HG03378 (cell line): Measurements from ENCODE around the gene CAMK1D.

ENCODE experiments used
- ATAC-seq: cut with Tn5 transposase; IDR thresholded peaks from one replicate; pipeline ENCODE4 v1.9.1; 2021; ENCODE audit warnings: mild to moderate bottlenecking, moderate library complexity; ENCODE audit not compliant: unreplicated experiment

The CAMK1D gene

DNA sequence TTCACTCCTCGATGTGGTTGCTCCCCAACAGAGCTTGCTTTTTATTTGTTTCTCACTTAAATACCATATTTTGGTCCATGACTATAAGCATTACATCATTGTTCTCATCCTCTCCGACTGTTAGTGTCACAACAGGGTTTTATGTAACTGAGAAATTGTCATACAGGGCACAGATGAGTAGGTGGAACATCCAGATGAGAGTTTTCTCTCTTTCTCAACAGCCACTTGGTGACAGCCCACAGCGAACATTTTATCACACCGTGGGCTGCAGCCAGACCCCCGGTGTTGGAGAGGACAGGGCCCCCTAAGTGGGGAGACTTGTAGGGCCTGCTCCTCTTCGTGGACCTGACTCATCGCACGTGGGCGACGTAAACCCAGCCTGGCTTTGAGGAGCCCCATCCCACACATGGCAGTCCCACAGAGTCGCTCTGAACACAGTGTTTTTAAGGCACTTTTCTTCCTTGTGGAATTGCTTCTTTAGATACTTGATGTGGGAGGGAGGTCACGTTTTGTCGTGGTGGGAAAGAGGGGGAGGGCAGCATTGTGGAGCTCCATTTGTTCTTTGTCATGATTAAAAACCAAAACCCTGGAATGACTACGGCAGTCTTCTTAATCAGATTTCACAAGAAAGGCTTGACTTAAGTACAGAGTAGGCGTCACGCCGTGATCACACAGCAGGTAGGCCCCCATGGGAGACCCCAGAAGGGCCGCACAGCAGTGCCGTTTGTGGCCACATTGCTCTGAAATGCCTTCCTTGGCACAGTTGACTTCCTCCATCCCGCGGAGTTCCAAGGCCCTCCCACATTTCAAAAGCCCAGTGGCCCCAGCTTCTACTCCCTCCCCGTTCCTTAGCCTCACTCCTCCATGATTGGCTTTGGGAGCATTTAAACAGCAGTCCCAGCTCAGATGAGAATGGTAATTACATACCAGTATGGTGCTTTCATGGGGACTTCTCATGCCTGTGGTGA is 431.6 kb downstream of the CAMK1D start:
- ATAC-seq, result no peak

DNA sequence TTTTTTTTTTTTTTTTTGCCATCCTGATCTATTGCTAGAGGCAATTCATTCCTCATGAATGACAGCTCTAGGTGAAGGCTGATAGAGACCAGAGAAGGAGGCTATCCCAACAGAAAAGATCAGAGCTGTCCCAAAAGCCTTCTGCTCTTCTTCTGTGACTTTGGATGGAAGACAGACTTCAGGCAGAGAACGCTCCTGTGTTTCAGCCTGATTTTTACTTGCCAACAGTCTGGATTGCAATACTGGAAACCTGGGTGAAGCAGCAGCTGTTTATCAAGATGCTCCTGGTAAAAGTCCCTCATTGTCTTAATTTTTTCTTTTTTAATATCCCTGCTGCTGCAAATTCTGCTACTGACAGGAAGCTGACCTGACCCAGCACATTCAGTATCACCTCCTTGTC is 432.6 kb downstream of the CAMK1D start:
- no peak for ATAC-seq

DNA sequence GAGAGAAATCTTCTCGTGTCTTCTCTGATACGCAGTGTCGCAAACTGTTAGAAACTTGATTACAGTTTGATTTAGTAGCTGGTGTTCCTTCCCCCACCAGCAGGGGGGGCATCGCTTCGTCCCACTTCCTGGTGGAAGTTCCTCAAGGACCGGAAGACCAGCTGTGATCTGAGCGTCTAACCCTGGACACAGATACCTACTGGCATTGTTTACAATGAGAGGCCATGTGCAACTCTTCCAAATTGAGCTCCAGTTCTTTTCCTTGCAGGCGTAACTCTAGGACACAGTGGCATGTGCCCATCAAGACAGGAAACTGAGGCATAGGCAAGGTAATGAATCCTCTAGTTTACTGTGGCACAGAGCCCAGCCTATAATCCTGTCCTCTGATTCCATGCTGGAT is 433.2 kb downstream of the CAMK1D start:
- no peak for ATAC-seq

DNA sequence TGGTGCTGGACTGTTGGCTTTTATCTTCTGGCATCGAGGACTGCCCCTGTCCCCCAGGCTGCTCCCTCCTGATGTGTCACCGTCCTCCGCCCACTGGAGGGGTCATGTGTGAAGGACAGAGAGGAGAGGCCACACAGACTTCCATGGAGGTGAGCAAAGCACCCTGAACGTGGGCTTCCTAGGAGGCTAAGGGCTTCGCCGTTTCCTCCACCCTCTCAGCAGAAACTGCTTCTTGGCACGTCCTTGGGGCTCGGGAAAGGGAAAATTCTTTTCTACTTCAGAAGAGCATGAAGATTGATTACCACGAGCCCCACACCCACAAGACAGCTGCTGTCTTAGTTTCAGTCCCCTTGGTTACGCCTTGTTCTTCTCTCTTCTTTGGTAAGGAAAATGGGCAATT is 433.9 kb downstream of the CAMK1D start:
- ATAC-seq, result no peak

DNA sequence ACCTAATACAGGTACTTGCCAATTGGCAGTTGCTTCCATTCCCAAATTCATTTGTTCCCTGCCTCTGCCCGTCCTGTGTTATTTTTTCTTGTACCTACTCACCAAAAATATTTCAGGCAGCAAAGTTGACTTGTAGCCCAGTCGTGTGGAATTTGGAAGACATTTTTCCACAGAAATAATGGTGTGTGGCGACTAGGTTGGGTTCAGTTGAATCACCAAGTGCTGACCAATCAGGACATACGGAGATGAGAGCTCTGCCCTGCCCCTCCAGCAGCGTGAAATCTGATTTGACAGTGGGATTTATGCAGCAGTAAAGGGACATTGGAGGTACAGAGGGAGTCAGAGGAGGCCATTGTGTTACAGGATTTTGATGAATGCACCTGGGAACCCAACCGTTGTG is 435.3 kb downstream of the CAMK1D start:
- ATAC-seq, result no peak

DNA sequence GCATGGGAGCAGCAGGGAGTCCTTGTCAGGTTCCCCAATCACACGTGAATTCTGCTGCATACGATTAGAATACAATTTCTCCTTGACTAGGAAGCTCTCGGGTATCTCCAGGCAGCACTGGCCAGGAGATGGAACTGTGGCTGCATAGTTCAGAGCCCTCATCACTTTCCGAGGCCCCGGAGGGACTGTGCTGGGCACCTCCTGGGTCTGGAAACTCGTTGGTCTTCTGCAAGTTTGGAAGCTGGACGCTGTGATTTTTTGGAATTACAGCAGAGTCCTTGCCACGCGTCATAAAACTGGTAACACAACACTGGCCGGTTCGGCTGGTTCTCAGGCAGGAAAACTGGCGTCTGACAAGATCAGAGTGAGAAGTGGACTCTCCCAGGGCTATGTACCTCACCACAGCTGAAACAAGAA is 436.1 kb downstream of the CAMK1D start:
- no peak for ATAC-seq

DNA sequence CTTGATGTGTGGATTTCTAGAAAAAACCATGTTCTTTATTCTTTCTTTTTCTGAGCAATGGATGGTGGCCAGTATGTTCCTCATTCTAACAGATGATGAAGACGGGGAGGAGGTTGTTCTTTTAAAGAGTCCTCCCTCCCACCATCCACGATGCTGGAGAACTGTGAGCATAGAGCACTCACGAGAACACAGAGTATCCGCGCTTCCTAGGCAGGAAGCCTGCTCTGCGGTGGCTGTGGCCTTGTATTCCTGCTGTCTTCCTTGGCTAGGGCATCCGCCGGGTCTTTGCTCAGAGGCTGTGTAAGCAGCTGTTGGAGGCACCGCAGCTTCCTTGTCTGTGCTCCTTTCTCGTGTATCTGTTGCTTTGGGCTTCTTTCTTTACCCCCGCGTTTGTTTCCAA is 437.9 kb downstream of the CAMK1D start:
- no peak for ATAC-seq

DNA sequence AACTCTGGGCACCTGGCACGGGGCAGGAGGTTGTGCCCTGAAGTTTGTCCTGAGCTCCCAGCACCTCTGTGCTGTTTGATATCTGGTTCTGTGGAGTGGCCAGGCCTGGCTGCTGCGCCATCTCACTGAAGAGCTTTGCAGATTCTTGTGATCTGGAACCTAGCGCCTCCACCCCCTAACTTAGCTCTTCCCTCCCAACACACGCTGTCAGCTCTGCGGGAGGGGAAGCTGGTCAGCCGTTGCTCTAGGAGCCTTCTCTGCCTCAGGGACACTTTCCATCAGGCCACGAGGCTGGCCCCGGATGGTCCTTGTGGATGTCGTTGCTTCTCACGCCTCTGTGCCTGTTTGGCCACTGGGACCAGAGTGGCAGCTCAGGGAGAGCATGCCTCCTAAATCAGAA is 438.9 kb downstream of the CAMK1D start:
- ATAC-seq, result no peak

DNA sequence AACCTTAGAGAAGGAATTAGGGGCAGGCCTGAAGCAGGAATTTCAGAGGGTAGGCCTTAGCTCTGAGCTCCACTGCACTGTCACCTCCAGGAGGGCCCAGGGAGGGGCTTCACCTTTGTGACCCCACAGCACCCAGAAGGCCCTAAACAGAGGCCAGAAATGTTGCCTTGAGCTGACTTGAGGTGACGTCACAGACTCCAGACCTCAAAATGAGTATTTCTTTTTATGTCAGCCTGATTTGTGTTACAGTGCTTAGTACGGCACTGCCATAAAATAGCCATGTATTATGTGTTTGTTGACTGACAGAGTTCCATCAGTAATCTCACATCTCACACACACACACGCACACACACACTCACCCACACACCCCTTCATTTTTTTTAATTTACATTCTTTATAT is 440.9 kb downstream of the CAMK1D start:
- no peak for ATAC-seq

DNA sequence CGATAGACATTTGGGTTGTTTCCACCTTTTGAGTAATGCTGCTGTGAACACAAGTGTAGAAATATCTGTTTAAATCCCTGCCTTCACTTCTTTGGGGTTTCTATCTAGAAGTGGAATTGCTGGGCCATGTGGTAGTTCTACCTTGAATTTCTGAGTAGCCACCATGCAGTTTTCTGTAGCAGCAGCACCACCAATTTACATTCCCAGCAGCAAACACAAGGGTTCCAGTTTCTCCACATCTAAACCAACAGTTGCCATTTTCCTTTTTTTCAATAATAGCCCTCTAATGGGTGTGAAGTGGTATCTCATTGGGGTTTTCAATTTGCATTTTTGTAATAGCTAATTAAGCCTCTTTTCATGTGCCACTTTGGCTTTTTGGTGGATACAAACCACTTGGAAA is 442.4 kb downstream of the CAMK1D start:
- no peak for ATAC-seq

DNA sequence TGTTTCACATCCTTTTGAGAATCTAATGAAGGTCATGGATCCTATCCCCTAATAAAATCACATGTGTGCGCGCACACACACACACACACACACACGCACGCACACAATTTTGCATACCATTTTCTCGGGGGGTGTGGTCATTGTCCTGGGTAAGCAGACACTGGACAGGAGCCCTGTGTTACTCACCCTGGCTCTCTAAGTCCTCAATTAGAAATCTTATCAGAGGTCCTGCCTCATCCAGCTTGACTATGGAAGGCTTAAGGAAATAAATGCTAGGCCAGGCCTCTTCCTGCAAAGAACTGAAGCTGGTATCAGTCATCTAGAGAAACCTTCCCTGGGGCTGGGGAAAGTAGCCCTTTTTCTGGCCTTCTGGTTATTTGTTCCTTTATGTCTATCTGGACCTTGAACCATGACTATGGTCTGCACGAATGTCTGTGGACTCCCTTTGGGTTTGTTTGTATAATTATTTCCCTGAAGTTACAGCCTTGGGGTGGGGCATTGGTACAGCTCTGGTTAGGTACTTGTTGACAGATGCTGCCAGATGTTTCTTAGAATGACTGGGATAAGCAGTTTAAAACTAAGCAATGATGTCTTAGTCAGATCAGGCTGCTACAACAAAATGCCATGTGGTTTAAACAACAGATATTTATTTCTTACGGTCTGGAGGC is 443.7 kb downstream of the CAMK1D start:
- ATAC-seq, result no peak

DNA sequence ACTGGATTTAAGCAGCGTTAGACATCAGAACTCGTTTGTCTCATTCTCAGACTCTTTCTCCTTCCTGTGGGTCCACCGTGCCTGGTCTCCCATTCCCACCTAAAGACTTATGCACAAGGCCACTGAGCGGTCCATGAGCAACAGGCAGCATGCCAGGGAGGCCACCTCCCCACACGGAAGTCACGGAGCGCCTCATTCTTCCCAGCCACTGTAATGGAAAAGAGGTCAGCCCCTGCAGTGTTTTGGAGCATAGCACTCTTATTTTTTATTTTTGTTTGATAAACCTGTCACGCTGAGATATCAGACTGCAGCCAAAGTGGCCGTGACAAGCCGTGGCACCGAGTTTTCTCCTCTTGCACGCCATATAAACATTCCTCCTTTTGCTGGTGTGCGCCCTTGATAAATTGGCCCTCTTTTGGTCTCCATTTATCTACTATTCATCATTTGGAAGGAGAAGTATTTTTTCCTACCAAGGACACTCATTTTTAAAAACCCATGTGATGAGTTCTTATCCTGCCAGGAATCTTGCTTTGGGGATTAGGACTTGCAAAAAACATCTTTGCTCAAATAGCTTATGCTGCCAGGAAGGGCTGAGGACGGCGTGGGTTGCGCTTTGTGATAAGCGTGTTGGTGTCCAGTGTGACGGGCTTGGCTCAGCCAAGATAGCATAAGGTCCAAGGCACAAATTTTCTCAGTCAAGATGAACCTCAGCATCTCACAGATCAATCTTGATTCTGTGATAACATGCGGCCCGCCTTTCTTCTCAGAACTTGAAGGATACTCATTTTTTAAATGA is 446.2 kb downstream of the CAMK1D start:
- ATAC-seq, result no peak

DNA sequence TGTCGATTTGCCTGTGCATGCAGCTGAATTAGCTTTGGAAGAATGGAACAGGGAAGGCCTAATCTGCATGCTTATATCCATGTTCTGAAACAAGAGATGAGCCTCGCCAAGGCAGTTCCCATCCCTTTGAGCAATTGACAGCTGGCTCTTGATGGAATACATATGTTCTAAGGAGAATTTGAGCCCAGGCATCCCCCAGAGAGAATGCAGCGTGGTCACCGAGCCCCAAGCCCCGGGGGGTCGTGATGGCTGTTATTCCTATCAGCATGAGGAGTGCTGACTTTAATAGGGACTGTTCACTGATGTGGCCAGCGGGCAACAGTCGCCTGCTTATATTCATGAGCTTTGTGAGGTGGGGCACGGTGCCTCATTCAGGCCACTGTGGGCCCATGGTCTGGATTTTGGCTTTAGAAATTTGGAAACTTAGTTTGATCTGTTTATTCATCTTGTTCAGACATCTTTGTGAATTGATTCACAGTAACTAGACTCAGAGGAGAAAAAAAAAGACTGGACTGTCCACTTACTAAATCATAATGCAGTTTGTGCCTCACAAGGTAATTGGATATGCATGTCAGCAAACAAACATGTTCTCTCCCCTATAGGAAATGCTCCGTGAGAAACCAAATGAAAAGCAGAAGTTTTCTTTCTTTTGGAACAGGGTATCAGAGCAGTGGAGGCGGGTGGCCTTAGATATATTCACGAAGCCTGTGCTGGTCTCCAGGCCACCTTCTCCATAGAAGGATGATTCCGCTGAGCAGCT is 447.2 kb downstream of the CAMK1D start:
- no peak for ATAC-seq

DNA sequence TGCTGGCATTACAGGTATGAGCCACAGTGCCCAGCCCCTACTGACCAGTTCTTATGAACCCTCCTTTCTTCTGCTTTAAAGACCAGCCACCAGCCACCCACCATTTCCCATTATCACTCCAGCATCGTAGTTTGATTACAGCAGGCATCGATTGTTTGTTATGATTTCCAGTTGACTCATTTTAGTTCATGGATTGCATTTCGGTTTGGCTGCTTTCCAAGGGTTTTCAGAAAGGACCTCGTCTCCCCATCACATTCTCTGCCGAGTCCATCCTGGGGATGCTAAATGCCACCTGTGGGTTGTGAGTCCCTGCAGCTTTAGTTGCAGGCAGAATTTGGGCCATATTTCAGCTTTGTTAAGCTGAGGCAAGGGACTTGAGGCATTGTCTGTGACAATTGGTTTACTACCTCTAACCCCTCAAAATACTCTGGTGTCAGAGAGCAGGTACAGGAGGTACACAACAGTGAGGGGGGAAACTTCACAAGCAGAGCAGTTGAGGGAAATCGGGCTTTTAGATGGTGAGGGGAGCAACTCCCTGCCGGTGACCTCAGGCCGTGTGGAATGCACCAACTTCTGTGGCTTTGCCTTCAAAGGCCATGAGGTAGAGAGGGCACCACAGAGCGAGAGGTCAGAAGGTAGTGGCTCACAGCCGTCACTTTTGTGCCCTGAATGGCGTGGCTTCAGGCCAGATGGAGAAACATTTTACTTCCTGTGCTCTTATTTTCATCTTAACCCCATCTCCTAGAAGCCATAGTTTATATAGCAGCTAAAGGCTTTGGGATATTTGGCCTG is 448.3 kb downstream of the CAMK1D start:
- no peak for ATAC-seq

DNA sequence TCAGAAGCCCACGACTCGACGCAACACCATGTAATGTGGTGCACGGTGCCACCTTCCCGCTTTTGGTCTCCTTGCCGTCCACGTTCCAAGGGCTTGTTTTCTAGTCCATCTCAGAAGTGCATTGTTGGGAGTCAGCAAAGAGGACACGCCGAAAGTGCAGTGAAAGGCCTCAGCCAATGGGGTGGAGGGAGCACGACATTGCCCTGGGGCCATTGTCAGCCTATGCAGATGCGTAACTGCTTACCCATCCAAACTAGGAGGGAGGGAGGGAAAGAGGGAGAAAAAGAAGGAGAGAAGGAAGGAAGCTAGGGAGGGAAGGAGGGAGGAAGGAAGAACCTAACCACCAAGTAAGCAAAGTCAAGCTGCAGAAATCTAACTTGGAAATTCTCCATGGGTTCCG is 449.8 kb downstream of the CAMK1D start:
- no peak for ATAC-seq

DNA sequence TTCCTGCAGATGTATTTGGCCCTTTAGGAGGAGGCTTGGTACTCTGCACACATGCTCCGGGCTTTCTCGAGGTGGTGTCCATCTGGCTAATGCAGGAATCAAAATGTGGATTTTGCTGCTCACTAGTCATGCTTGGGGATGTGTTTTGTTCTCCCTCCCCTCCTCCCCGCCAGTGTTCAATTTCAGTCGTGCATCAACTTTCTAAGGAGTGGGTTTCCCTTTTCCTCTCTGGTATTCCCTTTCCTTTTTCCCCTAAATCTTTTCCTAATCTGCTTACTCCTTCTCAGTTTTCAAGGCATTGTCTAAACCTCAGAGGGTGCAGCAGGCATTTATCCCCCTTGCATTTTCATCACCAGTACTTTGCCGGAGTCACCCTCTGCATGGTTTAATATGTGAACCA is 450.4 kb downstream of the CAMK1D start:
- no peak for ATAC-seq

DNA sequence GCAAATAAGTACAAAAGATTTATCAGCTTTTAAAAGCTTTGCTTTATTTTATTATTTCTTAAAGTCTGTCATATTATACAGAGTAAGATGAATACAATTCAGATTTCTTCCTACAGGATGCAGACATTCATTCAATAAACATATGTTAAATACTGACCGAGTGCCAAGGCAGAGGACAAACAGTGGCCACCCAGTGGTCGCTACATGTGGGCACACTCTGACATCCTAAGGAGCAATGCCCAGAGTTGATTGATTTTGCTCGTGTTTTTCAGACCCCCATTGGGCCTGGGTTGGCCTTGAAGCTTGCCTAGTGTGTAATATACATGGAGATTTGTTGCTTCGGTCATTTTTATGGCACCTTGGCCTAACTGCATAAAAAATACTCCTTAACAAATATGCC is 451.0 kb downstream of the CAMK1D start:
- no peak for ATAC-seq

DNA sequence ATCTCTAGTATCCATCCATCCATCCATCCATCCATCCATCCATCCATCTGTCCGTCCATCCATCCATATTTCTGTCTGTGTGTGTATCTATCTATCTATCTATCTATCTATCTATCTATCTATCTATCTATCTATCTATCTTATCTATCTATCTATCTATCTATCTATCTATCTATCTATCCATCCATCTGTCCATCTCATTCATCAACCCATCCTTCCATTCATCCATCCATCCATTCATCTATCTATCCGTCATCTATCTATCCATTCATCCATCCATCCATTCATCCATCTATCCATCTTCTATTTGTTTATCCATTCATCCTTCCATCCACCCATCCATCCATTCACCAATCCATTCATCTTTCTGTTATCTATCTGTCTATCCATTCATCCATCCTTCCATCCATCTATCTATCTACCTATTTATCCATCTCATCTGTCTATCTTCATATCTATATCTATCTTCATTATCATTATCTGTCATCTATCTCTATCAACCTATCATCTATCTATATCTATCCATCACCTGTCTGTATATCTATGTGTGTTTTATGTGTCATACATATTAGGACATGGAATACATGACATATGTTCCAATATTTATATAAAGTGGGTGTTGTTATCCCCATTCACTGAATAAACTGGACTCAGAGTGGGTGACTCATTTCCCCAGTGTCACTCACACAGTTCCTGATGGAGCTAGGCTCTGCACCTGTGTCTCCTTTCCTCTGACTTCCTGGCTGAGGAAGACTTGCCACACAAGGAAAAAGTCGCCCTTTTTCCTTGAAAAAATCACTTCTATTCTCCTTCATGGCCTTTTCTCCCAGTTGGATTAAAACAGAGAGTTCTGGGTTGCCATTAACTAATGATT is 452.1 kb downstream of the CAMK1D start:
- ATAC-seq, result no peak

DNA sequence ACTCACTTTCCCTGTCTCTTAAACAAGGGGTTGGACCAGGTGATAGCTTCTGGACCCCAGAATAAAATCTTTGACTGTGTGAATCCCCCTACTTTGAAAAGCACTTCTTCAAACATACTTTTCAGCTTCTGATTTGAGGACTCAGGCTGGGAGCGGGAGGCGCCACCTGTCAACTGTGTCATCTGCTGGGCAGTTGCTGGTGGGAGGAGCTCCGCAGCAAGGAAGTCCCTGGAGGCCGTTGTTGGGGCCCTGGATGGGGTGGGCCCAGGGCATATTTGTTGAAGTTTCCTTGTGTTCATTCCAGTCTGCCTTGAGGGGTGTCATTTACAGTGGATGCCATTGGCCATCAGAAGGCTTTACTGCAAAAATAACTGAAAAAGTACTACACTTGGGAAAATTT is 454.4 kb downstream of the CAMK1D start:
- ATAC-seq, result no peak
